Stimulated activated CD4-positive, alpha-beta T cell treated with anti-CD3 and anti-CD28 coated beads, Interleukin-2, amount 100 ng/mL, for 24 hours (primary cell): Measurements from ENCODE around the gene SORL1.

Experiments
- DNase-seq, 2 donors: peaks; one replicate each; pipeline ENCODE4 v3.0.0-alpha.2; 2020

The SORL1 gene

DNA sequence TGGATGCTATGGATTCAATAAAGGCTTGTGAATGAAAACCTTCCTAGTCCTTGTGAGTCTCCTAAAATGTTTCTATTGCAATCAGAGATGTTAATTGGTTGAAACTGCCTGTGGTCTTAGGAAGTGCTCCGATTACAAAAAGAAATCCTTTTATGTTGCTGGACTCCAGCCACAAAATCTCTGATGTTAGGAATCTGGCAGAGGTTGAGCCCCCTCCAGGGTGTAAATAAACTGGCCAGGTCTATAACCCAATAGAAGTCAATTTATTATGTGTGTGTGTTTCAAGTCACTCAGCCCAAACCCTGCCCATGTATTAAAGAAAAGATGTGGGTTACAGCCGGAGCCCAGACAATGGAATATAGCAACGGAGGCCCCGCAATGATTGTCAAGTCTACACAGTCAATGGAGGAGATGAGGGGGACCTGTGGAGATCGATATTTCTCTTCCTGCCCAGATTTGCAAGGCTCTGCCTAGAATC lies 218.7 kb downstream of the SORL1 start:
- no peak for DNase-seq

DNA sequence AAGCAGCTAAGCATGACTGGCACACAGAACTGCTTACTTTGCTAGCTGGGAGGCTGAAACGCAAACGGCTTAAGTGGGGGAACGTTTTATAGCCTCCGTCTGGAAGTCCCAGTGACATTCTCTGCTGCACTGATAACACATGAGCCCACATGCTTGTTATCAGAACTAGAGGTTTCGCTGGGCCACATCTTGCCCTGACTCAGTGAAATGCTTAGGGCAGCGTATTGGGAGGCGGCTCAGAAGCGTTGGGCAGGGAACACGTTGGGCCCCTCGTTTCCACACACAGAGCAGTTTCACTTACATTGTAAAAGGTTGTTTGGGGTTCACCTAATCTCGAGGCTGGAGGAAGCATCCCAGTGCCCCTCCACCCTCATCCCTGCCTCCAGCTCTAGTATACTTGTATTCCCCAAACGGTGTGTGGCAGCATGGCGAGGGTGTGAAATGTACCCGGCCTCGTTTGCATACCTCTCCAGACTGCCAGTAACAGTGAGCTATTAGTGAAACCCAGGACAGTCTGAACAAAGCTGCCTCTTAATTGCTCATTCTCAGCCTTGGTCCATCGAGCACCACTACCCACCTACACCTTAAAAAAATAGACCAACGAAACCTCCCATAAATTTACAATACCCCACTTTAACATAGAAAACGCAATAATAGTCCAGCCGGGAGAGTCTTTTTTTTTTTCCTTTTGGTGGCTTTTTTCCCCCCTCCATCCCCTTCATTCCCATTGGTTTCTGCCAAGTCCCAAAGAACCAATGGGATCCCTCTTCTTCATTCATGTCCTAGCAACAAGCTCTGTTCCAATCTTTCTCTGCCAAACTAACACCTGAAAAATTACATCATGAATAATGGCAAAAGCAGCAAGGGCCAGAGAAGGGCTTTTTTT lies 219.4 kb downstream of the SORL1 start:
- no peak for DNase-seq

DNA sequence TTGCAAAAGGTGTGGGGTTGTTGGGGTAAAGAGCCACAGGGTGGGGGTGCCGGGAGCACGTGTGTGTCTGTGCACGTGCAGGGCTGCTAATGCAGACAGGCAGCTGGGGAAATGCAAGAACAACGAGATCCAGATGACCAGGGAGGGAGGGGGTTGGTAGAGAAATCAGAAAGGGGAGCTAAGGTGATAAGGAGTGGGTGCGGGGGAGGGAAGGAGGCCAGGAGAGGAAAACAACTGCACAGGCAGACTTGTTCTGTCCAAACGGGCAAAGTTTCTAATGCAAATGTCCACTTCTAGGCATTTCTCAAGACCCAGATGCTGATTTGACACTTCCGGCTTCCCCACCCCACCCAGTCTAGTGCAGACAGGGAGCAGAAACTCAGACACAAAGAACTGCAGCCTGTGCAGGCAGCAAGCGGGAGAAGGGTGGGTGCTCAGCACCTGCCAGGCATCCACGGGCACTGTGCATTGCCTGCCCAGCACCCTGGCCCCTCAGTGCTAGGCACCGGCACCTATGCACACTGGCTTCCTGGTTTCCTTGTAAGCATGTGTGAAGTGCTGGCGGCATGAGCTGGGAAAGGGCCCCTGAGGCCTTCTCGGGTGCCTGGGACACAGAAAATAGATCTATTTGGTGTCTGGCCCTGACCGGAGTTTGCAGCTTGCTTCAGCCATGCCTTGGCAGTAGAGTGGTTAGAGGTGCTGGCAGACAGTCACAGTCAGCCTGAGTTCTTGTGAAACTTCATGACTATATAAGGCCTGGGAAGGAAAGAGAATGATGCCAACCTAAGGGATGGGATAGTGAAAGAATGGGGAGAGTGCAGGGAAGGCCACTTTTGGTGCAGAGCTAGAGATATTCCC lies 220.7 kb downstream of the SORL1 start:
- DNase-seq = no peak

DNA sequence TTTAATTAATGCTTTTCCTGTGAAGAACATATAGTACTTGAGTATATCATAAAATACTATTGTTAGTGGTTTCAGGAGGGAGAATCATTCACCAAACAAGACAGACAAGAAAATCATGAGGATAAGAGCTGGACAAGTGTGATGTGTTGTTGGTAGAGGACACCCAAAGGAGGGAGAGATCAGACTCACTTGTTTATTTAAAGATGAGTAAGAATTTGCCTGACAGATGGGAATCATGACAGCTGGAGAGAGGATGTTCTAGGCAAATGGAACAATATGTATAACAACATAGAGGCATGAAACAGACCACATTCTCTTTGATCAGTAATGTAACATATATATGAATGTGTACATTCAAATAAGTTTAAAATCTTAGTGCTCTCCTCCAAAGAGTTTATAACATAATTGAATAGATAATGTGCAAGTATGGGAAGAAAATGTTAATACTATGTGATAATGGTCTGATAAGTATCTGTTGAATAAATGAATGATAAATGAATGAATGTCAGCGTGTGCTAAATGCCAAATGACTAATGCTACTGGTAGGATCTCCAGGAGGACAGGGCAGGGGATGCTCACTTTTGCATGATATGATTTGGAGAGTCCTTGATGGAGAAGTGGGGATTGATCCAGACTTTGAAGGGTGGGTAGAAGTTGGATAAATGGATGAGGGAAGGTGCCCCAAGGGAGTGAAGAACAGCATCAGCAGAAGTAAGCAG lies 229.6 kb downstream of the SORL1 start:
- no peak for DNase-seq
